Mucosa of descending colon (tissue), 3 donors: ENCODE measurements around the gene CD164L2. TPM values are rescaled to one million over a fixed set of nuclear protein-coding genes. Genes with fewer than 3 reads are reported as not detected.
"Not testable (repeated sequence)": the region's sequence is repeated elsewhere in the genome, so short reads cannot be mapped to it uniquely, and the experiment has no call there.

ENCODE experiments used
- ATAC-seq: fragments of 200-7000 bp; cut with Tn5 transposase; one replicate; pipeline ENCODE4 v1.9.1; 2020; ENCODE audit warnings: mild to moderate bottlenecking, moderate library complexity
- DNase-seq, 3 donors: peaks; one replicate each; pipeline ENCODE4 v3.0.0-alpha.2; 2020
- H3K36me3 ChIP-seq: fragments of 200-600 bp; one replicate; pipeline ENCODE4 v1.8.0; 2021; ENCODE audit warnings: low read depth, mild to moderate bottlenecking
- H3K4me1 ChIP-seq: fragments of 200-600 bp; one replicate; pipeline ENCODE4 v1.8.0; 2021; ENCODE audit warnings: low read depth, mild to moderate bottlenecking
- H3K4me3 ChIP-seq: fragments of 200-600 bp; one replicate; pipeline ENCODE4 v1.8.0; 2021; ENCODE audit warnings: mild to moderate bottlenecking
- H3K9me3 ChIP-seq: fragments of 200-600 bp; one replicate; pipeline ENCODE4 v1.8.0; 2021; ENCODE audit warnings: mild to moderate bottlenecking
- intact Hi-C, 2 donors: fragments of 100-400 bp; cut with DNase I in 1 of 2; cut with micrococcal nuclease in 1 of 2; formaldehyde crosslinking; loops; one replicate each; pipeline versions ENCODE4 v1.11.0 to v1.11.1; 2022; cut with DNase I, micrococcal nuclease
- total RNA-seq, 3 donors: library from RNA; stranded (reverse); fragmentation: NEBNext Ultra II Directional in 2 of 3; extraction: Animal tissue kit (Norgen Biotek cat#: 25700) in 2 of 3; gene quantifications; one replicate each; pipeline versions ENCODE4 v1.2.1 to v1.2.4, GENCODE V29; 2021 to 2023
- TF ChIP-seq, protein P1 (sequence below): fragments of 200-600 bp; IDR thresholded peaks from one replicate; pipeline ENCODE4 v1.8.0; 2022; ENCODE audit warnings: antibody characterized with exemption, mild to moderate bottlenecking
- donor health status: DM: no; HTN: no; CAD: no; lungs with moderate emphysema.
- donor health status: DM: no; HTN: no; CAD: no.
- donor health status: DM: no; HTN: yes; CAD: no.

CD164L2 gene
- total RNA-seq, 3 donors from 2014 or later = 0.29 to 1.3 (median 0.51) TPM

- H3K4me3 ChIP-seq = no peak overlapping the region
- intact Hi-C loops = loop anchor here in 1 of 2 donors (10.0 kb wide), 1 partner anchor 195 kb away; the partner anchor contains the start of gene AHDC1
- no peak for DNase-seq
- TF ChIP-seq, protein P1, sequence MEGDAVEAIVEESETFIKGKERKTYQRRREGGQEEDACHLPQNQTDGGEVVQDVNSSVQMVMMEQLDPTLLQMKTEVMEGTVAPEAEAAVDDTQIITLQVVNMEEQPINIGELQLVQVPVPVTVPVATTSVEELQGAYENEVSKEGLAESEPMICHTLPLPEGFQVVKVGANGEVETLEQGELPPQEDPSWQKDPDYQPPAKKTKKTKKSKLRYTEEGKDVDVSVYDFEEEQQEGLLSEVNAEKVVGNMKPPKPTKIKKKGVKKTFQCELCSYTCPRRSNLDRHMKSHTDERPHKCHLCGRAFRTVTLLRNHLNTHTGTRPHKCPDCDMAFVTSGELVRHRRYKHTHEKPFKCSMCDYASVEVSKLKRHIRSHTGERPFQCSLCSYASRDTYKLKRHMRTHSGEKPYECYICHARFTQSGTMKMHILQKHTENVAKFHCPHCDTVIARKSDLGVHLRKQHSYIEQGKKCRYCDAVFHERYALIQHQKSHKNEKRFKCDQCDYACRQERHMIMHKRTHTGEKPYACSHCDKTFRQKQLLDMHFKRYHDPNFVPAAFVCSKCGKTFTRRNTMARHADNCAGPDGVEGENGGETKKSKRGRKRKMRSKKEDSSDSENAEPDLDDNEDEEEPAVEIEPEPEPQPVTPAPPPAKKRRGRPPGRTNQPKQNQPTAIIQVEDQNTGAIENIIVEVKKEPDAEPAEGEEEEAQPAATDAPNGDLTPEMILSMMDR = no peak
- H3K9me3 ChIP-seq = no peaks in the 10 kb centered on the region
- no peaks in the 10 kb centered on the region for H3K36me3 ChIP-seq
- H3K4me1 ChIP-seq = peaks cover 12% of the 10 kb centered on the region
- ATAC-seq = no peak
These were observed 26.5 kb upstream of the CD164L2 start for GRCh38 chr1:27409669-27410068.

DNA sequence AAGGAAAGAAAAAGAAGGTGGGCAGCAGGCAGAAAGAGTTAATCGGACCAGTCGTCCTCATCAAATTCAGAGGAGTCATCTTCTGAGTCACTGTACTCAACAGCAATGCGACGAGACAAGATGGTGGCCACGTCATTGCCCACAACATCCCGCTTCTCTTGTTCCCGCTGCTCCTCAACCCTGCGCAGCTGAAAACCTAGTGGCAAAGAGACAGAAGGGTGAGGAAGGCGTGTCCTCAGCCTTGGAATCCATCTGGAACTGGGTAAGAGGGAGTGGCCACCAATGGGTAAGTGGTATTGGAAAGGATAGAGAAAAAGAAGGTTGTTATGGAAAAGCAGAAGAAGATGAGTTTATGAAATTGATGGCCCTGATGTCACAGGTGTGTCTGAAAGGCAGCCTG, 25.0 kb upstream of the CD164L2 start:
- TF ChIP-seq, protein P1 = no peak
- DNase-seq (no peak), ATAC-seq (no peak)
- H3K4me3 ChIP-seq = no peak overlapping the region
- H3K4me1 ChIP-seq = peaks cover 12% of the 10 kb centered on the region
- intact Hi-C loops = no loop called here
- no peaks in the 10 kb centered on the region for H3K9me3 ChIP-seq
- H3K36me3 ChIP-seq = no peaks in the 10 kb centered on the region

DNA sequence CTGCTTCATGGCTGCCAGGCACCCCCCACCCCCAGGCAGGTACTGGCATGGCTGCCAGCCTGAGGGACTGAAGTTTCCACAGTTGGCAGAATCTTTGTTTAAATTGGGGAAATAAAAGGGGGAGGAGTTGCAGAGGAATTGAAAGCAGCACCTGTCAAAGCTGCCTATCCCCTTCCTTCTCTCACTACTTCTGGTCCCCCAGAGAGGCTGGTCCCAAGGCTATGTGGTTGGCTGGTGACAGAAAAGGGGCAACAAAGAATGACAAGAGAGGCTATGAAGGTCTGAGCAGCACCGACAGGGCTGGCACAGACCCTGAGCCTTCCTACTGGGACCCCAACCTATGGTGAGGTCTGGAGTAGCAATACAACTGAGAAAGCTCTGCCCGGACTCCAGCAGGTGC, 23.7 kb upstream of the CD164L2 start:
- H3K36me3 ChIP-seq, ATAC-seq, intact Hi-C loops, H3K4me3 ChIP-seq, H3K9me3 ChIP-seq, DNase-seq: not testable (repeated sequence)
- H3K4me1 ChIP-seq = peaks cover 21% of the 10 kb centered on the region

- TF ChIP-seq, protein P1 = no peak
- H3K4me3 ChIP-seq = no peak overlapping the region
- H3K36me3 ChIP-seq = no peaks in the 10 kb centered on the region
- H3K4me1 ChIP-seq = peaks cover 21% of the 10 kb centered on the region
- intact Hi-C loops = no loop called here
- DNase-seq (no peak), ATAC-seq (no peak)
- H3K9me3 ChIP-seq = no peaks in the 10 kb centered on the region
These were observed 23.2 kb upstream of the CD164L2 start for GRCh38 chr1:27406362-27406680.

DNA sequence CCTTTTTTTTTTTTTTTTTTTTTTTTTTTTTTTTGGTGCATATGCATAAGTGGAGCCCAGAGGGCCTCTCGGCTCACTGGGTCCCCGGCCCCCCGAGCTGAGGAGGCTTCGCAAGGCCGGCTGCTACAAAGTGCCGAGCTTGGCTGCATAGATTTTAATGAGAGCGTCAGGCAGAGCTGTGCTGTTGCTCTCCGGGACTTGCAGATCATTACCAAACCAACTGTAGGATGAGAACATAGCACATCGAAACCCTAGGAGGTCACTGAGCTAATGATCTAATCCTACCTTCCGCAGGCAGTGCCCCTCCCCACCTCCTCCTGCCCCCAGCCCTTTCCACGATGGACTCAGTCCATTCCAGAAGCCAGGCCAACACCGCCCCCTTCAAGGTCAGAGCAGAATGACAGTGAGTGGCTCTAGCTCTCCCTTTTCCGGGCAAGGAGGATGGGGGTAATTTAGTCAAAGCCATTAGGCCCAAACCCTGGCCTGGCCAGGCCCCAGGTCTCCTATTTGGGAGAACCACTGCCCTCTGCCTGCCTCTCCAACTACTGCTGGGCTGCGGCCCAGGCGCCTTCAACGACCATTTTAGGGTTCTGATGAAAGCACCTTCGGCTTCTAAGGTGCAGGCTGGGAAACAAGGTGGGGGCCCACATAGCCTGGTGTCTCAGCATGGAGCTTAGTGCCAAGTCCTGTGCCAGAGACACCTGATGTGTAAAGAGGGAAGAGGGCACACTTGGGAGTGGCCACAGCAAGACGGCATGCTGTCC, 22.6 kb upstream of the CD164L2 start:
- intact Hi-C loops, H3K4me3 ChIP-seq, ATAC-seq, H3K36me3 ChIP-seq, DNase-seq, H3K9me3 ChIP-seq: not testable (repeated sequence)
- H3K4me1 ChIP-seq = peaks cover 21% of the 10 kb centered on the region

- Histone ChIP-seq H3K4me1 (peaks cover 21% of the 10 kb centered on the region), H3K4me3 (no peak overlapping the region), H3K36me3 (no peaks in the 10 kb centered on the region), H3K9me3 (no peaks in the 10 kb centered on the region)
- no peak for DNase-seq
- intact Hi-C loops = no loop called here
- TF ChIP-seq, protein P1 = no peak
- no peak for ATAC-seq
These were observed 21.9 kb upstream of the CD164L2 start for GRCh38 chr1:27405074-27405473.

DNA sequence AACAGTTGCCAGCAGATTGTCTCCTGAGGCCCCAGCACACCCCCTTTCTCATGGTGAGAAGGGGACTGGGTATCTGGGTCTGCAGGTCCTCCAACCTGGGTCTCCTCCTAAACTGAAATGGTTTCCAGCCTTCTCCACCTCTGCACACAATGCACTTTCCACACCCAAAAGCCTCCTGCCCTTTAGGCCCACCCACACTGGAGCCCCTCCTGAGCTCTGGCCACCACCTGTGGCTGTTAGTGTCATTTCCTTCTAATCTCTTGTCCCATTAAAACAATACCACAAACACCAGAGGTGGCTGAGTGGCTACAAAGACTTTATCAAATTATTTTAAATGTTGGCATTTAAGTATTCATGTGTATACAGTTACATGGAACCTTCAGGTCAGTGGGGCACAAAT, 20.8 kb upstream of the CD164L2 start:
- Histone ChIP-seq H3K36me3 (no peaks in the 10 kb centered on the region), H3K4me3 (no peak overlapping the region), H3K9me3 (no peaks in the 10 kb centered on the region), H3K4me1 (peaks cover 22% of the 10 kb centered on the region)
- TF ChIP-seq, protein P1 = no peak
- intact Hi-C loops = loop anchor here in 1 of 2 donors (5.0 kb wide), 1 partner anchor 198 kb away; the partner anchor contains the start of gene AHDC1
- no peak for DNase-seq
- no peak for ATAC-seq
